NCI-H345 (cell line): ENCODE measurements around the gene RAI1.
A peak's percentile ranks its signal among the peaks of the same experiment; 100 is the strongest.
"Not testable (repeated sequence)": the region's sequence is repeated elsewhere in the genome, so short reads cannot be mapped to it uniquely, and the experiment has no call there.

Experiments used
- DNase-seq: peaks from one replicate; lab custom pipeline; 2025; lab: John Stamatoyannopoulos, UW

RAI1 gene

DNA sequence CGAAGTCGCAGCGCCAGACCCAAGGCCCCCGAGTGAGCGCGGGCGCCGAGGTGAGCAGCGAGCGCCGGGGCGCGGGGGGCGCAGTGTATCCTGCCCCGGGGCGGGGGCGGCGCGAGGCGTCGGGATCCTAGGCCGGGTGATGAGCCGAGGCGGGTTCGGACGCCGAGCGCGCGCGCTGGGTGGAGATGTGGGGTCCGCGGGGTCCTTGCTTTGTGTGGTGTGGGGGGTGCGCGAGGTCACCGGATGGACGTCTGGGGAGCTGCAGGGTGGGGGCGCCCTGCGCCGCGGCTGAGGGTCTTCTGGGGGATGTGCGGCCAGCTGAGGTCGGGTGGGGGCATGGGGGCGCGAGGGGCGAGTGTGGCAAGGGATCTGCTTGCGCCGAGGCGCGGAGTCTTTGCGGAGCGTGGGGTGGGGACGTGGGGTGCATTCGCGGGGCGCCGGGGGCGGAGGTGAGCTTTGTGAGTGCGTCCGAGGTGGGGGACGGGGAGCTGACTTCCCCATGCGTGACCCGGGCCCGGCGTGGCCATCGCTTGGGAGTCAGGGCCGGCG, 560 bp downstream of the RAI1 start:
- DNase-seq = no peak

DNA sequence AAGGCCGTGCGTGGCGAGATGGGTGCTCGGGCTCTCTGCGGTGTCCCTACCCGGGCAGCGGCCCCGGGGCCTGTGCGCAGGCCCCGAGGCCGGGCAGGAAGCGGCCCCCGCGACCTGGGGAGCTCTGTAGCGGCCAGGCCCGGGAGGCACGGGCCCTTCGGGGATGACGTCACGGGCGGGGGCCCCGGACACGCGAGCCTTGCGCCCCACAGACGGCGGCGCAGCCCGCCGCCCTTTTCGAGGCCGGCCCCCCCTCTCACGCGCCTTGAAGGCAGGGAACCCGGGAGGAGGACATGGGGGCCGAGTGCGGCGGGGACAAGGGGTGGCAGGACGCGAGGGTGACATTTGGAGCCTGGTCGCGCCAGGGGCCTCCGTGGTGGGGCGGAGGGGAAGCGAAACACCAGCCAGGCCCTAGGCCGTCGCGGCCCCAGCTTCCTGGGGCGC, 1.1 kb downstream of the RAI1 start:
- DNase-seq = peak; percentile 29

DNA sequence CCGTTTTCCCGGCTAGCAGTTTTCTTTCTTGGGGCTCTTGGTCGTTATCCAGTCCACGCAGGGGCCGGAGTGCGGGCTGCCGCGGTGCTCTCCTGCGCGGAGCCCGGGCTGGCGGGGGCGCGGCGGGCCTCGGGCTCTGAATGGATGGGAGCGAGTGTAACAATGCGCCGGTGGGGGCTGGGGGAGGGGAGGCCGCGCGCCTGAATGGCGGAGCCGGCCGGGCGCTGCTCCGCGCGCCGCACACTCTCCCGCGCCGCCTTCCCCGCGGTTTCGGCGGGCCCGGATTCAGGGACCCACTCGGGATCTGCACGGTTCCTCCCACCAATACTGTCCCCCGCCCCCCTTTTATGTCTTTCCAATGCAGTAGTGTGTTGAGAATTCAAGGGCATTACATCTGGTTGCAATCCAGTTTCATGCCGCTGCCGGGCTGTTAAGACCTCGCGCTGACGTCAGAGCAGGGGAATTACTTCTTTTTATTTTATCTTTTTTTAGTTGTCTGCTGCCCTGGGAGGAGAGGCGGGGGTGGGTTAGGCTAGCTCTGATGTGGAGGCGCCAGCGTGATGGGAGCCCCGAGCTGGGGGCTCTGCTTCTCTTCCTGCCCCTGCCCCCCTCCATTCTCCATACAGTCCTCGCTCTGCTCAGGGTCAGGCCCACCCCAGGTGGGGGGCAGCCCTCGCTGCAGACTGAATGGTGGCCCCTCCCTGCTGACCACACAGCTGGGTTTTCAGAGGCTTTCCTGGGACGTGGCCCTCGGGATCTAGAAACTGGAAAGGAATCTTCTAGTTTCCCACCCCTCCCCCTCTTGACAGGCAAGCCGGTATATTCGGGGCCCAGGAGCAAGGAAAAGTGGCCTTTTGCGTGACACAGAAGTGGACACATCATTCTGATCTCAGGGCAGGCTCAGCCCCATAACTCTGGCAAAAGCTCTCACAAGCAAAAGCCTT, 1.8 kb downstream of the RAI1 start:
- peak; percentile 48 for DNase-seq

DNA sequence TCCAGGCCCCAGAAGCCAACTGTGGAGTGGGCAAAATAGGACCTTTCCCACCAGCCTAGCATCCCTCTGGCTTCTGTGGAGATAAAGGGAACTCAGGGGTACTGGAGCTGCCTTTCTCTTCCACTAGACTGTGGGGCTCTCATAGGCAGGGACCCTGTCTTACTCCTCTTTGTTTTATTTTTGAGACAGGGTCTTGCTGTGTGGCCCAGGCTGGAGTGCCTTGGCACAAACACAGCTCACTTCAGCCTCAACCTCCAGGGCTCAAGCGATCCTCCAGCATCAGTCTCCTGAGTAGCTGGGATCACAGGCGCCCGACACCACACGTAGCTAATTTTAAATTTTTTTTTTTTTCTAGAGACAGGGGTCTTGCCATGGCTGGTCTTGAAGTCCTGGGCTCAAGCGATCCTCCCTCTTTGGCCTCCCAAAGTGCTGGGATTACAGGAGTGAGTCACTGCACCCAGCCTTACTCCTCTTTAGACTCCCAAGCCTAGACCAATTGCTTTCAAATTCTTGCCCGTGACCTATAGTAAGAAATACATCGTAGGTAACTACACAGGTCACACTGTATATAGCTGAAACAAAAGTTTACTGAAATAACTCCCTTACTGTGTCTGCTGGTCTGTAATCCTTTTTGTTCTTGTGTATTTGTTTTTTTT, 2.6 kb downstream of the RAI1 start:
- DNase-seq = no peak

DNA sequence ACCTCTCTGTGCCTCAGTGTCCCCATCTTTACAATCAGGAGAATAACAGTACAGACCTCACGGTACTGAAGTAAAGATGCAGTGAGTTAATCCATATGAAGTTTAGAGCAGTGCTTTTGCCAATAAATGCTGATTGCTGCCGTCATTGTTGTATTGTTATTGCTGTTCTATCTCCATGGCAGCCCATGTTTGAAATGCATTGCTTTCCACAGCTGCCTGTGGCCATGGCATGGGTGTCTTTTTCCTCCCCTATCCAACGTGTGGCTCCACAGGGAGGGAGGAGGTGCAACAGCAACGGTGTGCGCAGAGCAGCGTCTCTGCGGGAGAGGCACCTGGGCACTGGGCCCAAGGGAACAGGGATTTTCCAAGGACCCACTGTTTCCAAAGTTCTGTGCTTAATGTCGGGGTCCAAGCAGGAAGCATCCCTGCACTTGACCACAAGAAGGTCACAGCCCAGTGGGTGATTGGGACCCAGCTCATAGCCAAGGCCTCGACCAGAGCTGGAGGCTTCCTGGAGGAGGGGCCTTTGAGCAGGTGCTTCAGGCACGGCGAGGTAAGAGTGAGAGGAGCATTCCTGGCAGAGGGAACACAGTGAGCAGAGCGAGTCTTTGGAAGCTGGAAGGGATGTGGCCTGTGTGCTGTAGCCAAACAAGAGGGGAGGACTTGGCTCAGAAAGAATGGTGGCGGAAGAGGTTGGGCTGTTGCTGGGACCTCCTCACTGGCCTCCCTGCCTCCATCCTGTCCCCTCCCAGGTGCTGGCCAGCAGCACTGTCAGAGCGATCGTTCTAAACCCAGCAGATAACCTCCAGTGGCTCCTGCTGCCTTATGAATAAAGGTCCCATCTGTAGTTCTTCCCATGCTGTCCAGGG, 3.9 kb downstream of the RAI1 start:
- no peak for DNase-seq

DNA sequence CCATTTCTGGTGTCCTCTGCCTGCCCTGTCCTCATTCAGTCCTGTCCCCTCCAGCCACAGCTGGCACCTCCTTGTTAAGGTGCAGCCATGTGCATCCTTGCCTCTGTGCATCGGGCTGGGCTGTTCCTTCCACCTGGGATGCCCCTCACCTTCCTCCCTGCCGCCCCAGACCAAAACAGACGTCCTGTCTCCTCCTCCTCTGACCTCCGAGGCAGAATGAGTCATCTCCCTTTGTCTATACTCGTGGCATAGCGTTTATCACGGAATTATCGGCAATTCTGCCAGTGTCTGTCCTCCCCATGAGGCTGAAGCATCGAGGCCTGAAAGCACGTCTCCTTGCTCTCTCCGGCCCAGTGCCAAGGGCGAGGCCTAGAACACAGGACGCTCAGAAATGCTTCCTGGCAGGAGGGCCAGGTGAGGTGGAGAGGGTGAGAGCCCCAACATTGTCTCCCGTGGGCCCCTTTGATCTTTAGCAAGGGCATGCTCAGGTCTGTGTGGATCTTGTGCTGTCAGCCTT, 4.6 kb downstream of the RAI1 start:
- DNase-seq = no peak

DNA sequence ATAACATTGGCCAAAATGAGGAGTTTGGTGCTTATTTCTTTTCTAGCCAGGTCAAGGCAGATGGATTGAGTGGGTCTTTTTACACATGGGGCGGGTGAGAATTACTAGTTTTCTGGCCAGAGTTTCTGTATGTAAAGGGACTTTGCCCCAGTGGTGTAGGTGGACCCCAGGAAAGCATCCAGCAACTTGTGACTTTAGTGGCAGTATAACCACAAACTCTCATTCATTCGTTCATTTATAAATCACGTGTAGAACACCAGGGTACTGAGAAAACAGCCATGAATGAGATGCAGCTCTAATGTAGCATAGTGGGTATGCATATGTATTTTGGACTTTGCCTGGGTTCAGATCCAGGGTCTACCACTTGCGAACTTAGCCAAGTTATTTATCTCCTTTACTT, 8.1 kb downstream of the RAI1 start:
- DNase-seq = no peak

DNA sequence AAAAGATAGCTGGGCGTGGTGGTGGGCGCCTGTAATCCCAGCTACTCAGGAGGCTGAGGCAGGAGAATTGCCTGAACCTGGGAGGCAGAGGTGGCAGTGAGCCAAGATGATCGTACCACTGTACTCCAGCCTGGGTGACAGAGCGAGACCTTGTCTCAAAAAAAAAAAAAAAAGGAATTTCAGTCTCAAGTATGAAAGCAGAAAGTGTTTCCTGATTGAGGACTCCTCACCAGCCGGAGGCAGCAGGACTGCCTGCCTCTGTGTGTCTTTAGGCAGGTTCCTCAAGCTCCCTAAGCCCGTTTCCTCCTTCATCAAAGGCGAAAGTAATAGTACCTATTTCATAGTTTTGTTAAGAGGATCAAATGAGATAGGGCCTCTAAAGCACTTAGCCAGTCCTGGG, 9.0 kb downstream of the RAI1 start:
- not testable (repeated sequence) for DNase-seq

DNA sequence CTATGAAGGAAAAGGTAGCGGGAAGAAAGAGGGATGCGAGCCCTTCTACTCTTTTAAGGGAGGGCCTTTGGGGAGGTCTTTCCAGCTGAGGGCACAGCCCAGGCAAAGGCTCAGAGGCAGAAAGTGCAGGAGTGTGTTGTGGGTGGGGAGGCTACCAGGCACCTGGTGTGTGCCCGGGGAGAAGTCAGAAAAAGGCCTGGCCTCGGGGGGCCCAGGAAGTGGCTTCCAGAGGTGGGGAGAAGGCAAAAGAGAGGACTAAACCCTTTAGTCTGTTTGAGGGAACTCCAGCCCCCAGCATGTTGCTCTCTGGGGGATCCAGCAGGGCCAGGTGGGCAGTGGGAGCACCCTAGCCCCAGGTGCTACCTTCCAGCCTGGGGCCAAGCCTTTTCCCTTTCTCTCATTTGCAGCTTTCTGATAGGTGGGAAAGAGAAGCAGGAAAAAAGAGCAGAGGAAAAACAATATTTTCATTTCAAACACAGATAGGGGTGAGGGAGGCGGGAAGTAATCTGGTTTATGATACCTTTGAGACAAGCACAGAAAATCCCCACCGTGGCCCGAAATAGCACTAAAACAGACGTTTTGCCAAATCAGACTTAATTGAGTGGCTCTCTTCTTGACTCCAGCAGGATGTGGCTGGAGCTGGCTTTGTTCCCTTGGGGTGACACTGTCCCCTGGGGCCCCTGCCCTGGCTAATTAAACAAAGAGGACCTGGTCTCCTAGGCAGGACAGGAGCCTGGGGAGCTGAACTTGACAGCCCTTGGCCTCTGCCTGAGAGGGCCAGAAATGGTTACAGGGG, 10.4 kb downstream of the RAI1 start:
- no peak for DNase-seq

DNA sequence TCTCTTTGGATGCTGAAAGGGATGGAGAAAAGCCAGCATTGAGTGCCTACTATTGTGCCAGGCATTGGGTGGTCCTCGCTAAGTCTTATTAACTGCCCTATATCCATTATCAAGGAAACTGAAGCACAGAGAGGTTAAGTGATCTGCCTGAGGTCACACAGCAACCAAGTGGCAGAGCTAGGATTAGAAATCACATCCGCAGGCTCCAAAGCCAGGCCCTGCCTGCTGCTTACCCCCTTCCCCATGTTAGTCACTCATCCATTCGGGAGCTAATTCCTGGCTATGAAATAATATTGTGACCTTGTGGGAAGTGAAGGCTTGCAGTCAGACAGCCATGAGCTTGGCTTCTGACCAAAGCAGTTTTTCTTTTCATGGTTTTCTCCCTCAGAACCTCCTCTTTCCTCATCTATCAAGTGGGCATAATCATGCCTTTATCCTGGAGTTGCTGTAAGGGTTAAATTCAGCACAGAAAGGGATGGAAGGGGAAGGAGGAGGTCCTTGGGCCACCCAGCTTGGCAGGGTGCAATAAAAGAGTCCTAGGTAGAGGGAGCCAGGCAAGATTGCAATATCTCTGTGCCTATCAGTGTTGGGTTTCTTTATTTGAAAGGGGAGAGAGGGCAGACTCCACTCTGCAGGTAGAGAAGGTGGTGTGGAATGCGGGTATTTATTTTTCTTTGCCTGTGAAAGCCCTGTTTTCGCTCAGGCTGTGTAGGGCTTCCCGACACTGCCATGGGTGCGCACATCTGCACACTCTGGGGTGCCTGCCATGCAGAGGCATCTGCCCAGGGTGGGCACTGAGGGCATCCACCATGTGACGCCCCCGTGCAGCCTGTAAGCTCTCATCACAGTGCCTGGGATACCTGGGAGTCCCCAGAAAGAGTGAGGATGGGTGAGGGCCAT, 11.3 kb downstream of the RAI1 start:
- peak; percentile 10 for DNase-seq

DNA sequence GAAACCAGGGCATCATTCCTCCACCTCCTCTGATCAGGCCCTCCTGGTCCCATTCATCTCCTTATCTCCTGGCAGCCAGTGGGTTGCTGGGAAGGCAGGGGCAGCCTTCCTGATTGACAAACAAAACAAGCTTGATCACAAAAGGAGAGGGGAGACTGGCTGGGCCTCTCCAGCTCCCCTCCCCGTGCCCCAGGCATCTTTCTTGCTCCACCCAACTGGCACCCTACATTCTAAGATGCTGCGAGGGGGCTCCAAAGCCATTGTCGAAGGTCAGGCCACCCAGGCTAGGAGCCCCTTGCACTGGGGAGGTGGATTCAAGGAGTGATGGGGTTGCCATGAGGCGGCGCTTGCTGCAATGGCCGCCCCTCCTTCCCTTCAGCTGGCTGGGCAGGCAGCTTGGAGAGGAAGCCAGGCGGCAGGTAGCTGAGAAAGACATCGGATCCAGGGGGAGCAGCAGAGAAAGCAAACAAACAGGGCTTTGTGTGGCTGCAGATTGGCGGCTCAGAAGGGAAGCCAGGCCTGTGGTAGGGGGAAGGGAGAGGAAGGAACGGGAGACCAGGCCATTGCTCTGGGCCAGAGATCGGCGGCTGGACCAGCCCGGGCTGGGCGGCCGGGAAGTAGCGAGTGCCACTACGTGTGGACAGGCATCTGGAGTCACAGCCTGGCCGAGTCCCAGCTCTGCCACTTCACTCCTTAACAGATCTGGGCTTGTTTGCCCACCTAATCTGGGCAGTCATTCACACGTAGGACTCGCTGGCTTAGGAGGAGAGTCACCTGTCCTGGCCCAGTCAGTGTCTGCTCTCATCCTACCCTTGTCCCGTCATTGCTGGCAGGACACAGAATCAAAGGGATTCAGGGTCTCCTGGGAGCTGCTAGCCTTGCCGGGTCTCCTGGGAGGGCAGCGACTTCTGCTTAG, 12.3 kb downstream of the RAI1 start:
- peak; percentile 73 for DNase-seq

DNA sequence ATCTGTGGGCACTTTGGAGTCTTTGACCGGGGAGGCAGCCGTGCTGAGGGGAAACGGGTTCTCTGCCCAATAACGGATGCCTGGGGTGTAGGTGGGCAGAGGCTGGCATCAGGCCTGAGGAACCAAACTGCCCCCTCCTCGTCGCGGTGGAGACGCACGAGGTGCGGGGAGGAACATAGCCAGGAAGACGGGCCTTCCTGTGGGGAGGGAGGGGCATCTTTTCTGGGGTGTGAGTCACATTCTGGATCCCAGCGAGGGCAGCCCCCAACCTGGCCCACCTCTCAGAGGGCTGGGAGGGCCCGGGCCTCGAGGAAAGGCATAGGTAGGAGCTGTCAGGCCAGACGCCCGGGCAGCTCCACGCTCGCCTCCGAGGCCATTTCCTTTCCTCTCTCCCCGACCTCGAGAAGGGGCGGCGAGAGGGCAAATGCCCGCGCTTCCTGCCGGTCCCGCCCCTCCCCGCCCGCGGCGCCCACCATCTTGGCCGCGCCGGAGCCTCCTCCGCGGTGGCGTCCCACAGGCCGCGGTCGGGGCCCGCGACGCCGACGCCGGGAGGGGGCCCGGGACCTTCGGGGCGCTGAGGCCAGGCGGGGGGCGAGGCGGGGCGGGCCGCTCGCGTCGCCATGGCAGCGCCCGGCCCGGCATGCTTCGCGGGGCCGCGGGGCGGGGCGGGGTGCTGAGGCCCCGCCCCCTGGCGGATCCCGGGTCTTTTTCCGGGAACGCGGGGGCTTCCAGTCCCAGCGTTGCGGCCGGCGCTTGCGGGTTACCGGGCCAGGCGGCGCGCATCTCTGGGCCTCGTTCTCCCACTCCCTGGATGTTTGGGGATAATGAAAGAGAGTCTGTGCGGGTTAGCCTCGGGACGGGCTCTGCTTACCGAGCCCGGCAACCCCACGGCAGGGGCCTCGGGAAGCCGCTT, 13.2 kb downstream of the RAI1 start:
- DNase-seq = peak; percentile 64

DNA sequence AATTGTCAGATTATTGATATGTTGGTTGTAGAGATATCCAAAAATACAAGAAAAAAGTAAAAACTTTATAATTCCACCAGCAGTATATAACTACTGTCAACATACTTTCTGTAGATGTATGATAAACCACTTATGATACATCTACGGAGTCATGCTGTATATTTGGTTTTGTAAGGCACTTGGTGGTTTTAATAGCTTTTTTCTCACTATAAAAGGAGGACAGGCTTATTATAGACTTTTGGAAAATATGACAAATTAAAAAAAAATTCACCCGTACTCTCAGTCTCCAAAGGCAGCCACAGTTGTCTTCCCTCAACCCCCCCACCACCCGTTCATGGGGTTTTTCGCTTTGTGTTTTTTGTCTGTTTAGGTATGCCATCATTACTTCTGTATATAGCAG, 14.8 kb downstream of the RAI1 start:
- no peak for DNase-seq

DNA sequence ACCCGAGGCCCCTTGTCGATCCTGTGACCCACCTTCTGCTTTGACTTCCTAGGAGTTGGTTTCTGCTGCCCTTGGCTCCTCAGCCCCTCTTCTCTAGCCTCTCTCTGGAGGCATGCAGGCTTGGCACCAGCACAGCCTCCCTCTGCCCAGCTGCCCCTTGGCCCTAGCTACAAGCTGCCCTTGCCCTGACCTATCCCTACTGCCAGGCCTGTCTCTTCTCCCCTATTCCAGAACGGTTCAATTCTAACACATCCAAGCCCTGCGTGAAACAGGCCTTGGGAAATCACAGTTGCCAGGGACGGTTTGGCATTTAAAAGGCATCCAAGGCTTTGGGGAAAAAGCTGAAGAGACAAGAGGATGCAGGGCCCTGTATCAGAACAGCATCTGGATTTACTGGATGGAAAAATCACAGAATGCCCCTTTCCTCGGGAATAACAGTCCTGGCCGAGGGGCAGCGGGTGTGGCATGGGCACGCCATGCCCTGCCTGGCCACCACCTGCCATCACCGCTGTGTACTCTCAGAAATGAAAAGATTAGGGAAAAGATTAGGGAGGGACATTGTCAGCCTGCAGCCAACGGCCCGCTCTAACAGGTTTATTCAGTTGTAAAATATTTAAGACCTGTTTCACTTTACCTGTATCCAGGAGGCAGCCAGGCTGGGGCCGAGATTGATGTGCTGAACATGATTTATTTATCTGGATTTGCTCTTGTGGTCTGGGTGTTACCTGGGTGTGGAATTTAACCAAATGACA, 15.8 kb downstream of the RAI1 start:
- DNase-seq = no peak

DNA sequence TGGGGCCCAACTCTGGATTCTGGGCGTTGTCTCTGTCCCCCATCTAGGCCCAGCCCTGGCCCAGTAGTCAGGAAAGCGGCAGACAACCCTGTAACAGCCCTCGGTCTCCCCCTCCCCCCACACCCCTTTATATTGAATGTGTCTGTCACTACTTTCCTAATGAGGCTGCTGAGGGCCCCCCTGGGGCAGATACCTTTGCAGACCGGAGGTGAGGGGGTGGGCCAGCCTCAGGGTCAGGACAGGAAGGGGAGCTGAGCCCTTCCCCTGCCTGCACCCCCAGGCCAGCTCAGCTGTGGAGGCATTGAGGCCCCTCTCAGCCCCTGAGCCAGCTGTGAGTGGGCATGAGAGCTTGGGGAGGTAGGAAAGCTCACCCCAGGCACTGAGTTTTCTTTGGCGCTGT, 17.1 kb downstream of the RAI1 start:
- DNase-seq = no peak

DNA sequence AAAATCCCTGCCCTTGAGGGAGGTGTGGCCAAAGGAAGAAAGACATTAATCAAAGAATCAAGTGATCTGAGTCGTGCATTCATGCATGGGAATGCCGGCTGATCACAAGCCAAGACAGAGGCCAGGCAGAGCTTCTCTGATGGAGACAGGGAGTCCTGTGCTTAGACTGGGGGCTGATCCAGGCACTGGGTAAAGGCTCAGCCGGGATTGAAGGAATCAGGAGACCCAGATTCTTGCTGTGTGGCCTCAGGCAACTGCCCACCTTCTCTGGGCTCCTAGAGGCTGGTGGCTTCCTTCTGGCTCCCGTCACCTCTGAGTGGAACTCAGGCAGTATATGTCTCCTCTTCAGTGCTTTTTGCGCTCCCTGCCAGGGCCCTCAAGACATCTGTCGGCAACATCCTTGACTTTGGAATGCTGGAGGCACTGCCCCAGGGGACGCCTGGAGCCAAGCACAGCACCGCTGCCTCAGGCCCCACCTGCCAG, 17.7 kb downstream of the RAI1 start:
- DNase-seq = no peak

DNA sequence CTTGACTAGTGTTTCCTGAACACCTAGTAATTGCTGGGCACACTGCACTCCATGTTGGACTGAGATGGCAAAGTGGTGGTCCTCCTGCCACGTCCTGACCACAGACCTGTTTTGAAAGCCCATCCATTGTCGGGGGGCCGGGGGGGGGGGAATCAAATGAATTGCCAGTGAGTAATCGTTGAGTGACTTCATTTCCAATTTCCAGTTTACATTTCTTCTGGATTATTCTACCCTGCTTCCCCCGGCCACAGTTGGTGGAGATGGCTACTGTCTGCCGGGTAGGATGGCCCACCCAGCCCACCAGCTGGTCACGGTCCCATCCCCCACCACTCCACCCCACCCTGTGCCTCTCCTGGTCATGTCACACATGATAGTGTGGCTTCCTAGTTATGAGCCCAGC, 18.2 kb downstream of the RAI1 start:
- no peak for DNase-seq
